NCI-H526 treated with DMSO at 0.1 percent for 48 hours (cell line): ENCODE measurements around the gene MCTP2.
"Not testable (repeated sequence)": the region's sequence is repeated elsewhere in the genome, so short reads cannot be mapped to it uniquely, and the experiment has no call there.

Experiments used
- DNase-seq: peaks from one replicate; lab custom pipeline; 2025; lab: John Stamatoyannopoulos, UW

Gene MCTP2

DNA sequence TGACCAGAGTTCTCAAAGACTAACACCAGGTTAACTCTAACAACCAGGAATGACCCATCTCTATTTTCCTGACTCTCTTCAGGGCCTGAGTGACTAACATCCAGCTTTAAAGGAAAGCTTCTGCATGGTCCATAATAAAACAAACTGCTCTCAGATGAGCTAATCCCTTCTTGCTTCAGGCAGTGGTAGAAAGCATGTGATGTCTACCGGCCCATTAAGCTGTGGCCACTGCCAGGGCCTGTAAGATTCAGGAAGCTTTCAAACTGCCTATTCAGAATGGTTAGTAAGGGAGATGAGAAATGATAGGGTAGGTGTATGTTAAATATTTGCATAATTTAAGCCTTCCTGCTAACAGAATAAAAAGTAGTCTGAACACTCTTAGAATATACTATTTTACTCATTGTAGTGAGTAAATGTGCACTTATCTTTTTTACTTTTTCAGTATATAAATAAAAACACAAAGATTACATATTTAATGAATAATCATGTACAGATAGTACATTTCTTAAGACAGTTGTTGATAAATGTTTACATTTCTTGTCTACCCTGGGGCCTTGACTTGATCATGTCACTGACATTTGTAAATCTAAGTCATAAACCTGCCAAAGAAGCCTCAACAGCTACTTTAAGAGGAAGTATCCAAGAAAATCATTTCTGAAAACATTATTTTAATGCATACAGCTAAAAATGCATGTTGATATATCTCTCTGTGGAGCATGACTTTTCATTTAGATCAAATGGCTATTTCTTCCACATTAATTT, 222.0 kb downstream of the MCTP2 start:
- no peak for DNase-seq

DNA sequence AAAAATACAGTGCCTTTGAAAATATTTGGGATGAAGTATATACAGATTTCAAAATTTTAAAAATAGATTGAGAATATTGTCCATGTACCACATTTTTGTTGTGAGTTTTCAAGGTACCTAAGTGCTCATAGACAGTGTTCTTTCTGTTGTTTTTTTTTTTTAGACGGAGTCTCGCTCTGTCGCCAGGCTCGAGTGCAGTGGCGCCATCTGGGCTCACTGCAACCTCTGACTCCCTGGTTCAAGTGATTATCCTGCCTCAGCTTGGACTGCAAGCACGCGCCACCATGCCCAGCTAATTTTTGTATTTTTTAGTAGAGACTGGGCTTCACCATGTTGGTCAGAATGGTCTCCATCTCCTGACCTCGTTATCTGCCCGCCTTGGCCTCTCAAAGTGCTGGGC, 223.9 kb downstream of the MCTP2 start:
- no peak for DNase-seq

DNA sequence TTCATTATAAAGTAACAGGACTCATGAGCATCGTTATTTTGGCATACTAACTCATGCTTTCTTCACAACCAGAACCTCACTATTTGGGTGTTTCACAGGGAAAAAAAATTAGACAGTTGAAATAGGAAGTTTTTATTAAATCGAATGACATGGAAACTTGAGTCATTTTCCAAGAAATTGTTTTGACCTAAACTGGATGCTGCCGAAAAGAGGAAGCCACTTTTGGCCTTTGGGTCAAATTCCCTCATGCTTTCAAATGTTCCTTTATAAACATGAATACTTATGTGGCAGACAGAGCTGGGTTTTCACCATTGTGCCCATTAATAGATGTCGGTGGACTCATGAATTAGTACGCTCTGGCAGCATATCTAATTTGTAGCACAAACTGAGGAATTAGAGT, 224.9 kb downstream of the MCTP2 start:
- no peak for DNase-seq

DNA sequence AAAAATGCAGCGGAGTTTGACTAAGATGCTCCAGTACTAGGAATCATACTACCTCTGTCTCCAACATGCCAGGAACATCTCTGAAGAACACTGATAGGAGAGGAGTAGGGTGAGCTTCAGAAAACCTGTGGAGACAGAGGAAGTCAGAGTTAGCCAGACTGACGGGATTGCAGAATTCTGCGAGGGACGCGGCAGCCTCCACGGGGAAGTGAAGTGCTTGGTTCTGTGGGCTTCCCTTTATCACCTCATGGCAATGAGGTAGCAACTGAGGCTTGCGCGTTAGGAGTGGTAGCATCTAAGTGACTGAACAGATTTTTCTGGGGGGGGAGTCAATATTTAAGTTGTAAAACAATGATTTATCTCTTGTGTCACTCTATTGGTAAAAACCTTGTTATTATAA, 226.3 kb downstream of the MCTP2 start:
- no peak for DNase-seq

DNA sequence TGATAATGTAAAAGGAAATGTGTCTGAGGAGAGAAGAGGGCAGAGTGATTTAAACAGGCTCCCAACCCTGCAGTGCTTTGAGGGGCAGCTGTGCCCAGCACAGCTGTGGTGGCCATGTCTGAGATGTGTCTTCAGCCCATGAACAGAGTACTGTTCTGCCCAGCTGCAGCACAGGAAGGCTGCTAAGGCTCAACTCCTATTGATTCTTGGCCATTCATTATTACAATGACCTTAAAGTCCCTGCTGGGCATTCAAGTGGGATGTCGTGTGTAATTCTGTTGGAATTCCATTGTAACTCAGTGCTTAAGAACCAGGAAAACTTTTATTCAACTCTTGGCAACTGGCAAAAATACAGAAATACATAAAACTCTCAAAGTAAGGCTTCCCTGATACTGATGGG, 229.3 kb downstream of the MCTP2 start:
- DNase-seq: no peak

DNA sequence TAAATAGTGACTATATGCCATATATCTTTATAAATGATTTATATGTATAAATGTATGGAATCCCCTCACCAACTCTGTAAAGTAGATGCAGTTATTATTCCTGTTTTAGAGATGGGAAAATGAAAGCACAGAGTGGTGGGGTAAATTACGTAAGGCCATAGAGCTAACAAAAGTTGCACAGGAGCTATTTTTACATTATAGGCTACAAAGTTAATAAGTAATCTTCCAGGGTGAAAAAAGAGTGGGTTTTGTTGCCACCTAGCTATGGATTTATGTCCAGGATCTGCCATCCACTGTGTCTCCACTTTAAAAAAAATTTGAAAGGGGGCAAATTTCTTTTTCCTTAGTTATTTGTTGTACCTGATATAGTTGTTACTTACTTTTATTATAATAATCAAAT, 235.7 kb downstream of the MCTP2 start:
- DNase-seq: peak; percentile 4

DNA sequence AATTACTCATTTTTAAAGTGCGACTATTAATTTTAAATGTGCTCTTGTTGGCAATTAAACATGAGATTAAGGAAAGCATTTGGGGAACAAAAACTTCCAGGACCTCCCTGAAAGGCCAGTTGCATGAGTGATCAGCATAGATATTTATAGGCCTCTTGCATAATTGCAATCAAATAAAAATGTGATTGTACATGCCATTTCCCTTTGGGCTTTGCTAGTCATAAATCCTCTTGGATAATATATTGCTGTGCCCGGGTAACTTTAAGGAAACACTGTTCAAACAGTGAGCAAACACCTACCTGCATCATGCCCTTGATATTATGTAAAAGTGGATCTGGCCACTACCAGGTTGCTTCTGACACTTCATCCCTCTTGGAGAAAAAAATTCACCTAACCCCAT, 239.1 kb downstream of the MCTP2 start:
- DNase-seq: no peak

DNA sequence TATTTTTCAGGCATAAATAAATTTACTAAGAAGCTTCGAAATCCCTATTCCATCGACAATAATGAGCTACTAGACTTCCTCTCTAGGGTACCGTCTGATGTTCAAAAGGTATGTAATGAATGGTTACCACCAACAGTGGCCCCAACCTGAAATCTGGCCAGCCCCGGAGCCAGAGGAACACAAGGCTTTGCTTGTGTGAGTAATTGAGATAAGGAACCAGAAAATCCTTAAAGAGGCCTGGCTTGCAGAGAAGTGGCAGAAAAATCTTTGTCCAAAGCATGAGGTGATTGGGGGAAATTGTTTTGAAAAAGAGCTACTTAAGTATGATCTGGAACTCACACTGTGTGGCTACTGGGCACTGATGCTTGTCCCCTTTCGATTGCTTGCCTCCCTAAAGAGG, 245.3 kb downstream of the MCTP2 start:
- DNase-seq: no peak

DNA sequence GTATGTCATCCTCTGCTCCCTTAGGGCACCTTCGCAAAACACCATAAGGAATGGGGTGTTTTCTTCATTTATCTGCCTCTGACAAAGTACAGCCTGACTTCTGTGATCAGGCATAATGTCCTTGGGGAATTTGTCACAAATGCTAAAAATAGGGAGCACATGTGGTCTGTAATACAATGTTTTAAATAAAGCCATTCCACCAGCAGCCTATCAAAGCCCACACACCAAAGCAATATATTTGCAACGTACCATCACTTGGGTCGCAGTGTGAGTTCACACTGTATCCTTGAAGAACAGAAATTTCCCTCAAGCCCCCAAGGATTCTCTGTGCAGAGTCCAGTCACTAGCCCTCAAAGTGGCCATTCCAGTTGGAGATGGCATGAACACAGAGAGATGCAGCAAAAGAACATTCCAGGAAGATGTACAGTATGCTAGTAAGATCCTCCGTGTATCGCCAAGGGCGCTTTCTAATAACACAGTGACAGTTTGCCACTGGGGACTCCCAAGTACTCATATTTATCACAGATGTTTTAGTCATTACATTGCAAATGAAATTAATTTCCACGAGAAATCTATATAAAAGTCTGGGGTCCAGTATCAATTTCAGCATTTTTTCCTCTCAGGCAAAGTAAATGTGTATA, 246.7 kb downstream of the MCTP2 start:
- DNase-seq: peak; percentile 43

DNA sequence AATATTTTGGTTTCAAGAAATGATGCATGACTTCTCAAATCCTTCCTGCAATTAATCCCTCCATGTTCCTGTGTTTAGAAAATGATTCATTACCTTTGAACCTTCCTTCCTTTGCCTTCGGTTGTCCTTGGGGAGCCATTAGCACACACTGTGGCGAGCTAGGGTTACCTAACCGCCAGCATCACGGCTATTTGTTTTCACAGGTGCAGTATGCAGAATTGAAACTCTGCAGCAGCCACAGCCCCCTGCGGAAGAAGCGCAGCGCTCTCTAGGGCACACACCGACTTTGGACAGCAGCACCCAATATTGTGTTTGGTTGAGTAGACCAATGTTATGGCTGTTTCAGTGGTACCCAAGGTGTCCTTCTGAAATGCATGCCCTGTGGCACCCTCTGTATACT, 247.4 kb downstream of the MCTP2 start:
- peak; percentile 90 for DNase-seq

DNA sequence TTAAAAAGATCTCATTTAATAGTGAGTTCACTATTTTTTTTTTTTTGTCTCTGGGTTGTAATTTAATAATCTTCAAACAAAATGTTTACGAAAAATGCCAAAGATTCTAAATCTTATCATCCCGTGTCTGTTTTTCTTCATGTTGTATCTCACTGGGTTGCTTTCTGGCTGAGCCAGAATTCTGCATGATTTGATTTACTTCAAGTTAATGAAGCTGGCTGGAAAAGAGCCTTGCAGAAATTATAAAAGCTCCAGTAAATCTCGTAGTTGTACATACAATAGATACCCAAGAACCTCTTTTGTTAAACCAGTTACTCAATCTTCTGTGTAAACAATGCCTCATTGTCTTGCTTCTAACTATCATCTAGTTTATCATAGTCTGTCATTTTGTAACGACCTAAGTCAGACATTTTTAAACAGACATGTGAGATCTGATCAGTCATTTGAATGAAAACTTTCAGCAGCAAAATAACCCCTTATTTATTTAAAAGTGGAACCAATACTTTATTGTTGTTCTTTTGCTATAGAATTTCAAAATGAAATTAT, 249.0 kb downstream of the MCTP2 start:
- DNase-seq: peak; percentile 33

DNA sequence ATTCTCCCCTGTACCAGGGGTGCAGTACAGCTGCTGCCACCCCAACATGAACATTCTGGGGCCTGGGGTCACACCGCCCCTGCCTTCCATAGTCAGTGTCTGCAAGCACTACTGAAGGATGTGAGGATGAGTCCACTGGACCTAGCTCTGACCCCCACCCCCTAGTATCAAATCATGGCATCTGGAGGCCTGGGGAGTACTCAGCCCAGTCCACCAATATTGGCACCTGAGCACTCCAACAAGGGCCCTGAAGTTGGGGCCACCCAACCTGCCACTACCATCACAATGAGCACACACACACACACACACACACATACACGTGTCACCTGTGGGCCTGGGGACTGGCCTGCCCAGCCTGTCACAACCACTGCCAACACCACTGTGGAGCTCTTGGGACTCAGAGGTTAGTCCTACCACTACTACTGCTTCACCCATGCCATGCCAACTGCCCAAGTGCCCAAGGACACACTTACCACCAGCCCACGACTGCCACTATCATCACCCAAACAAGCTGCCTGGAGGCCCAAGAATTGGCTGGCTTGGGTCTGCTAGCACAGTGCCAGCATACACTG, 253.9 kb downstream of the MCTP2 start:
- no peak for DNase-seq

DNA sequence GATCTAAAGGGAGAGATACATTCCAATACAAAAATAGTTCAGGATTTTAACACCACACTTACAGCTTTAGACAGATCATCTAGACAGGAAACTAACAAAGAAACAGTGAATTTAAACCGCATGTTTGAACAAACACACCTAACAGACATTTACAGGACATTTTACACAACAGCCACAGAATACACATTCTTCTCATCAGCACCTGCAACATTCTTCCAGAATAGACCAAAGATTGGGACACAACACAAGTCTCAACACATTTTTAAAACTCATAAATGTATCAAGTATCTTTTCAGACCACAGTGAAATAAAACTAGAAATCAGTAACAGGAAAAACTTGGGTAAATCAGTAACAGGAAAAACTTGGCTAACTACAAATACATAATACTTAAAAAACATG, 256.3 kb downstream of the MCTP2 start:
- DNase-seq: no peak

DNA sequence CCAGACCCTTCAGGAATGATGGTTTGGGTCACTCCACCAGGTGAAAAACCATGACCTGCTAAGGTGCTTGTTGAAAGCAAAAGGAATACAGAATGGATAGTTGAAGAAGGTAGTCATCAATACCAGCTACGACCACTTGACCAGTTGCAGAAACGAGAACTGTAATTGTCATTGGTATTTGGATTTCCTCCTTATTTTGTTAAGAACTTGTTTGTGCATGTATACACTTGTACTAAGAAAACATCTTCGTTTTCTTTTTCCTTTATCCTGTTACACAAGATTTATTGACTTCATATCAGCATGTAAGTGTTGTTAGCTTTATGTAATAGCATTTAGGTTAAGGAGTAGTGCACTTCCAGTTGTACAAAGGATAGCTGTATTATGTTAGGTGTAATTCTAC, 261.8 kb downstream of the MCTP2 start:
- DNase-seq: no peak

DNA sequence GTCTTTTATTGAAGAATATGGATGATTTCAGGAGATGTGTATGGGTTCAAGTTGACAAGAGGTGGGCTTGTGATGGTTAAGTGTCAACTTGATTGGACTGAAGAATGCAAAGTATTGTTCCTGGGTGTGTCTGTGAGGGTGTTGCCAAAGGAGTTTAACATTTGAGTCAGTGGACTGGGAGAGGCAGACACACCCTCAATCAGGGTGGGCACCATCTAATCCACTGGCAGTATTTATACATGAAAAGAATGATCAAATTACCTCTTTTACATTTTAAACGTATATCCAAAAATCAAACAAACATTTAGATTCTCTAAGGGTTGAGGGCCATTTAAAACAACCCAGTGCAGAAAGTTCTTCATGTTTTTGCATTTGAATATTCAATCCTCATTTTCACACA, 262.2 kb downstream of the MCTP2 start:
- DNase-seq: not testable (repeated sequence)

DNA sequence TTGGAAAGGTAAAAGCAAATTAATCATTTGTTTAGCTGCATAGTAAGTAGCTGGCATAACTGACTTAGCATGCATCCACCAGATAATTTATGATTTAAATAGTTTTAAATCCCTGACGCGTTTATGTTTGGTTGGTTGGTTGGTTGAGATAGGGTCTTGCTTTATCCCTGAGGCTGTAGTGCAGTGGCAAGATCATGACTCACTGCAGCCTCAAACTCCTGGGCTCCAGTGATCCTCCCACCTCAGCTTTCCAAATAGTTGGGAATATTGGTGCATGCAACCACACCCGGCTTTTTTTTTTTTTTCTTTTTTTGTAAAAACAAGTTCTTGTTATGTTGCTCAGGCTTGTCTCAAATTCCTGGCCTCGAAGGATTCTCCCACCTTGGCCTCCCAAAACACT, 263.4 kb downstream of the MCTP2 start:
- DNase-seq: no peak

DNA sequence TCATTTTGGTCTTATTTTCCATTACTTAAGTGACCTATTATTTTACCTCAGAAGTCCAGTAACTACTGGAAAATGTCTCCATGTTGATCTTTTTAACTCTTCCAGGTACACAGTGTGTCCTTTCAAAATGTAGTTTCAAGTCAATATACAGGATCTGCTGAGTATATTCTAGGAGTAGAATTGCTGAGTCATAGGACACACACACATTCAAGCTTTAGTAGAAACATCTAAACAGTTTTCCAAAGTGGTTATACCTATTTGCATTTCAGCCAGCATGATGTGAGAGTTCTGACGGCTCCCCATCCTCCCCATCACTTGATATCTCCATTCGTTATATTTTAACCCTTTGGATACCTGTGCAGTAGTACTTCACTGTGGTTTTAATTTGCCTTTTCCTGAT, 271.9 kb downstream of the MCTP2 start:
- no peak for DNase-seq

DNA sequence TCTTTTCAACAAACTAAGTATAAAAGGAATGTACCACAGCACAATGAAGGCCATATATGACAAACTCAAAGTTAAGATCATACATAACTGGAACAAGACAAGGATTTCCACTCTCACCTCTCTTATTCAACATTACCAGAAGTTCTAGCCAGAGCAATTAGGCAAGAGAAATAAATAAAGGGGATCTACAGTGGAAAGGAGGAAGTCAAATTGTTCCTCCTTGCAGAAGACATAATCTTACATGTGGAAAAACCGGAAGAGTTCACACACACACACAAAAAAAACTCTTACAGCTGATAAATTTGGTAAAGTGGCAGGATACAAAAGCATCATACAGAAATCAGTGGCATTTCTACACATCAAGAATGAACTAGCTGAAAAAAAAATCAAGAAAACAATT, 277.9 kb downstream of the MCTP2 start:
- no peak for DNase-seq

DNA sequence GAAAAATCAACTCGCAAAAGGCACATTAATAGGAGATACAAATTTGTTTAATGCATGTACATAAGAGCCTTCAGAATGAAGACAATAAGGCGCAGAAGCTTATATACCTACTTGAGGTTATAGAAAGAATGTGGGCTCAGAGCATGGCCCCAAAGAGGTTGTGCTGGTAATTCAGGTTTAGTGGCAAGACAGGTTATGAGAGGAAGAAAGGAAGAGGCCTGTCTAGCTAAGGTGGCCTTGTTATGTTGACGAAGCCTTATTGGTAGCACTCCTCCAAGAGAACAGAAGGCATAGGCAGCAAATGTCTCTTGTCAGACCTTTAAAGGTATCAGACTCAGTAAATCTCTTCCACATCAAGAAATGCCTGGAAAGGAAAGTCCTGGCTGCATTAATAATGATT, 290.8 kb downstream of the MCTP2 start:
- no peak for DNase-seq

DNA sequence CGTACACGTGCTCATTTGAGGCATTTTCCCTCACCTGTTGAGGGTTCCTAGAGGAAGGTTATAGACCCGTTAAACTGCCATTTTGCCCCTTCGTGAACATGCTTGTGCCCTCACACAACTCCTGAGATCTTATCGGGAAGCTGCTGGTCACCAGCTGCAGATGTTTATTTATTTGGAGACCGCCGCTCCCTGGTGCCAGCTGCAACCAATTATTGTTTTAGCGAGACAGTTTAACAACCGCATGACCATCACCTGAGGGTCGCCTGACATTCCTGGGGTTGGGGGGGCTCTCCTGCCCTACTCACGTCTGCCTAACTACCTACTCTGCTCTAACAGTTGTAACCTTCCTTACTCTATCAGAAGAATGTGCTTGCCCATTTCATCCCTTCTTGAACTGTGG, 292.5 kb downstream of the MCTP2 start:
- DNase-seq: no peak

DNA sequence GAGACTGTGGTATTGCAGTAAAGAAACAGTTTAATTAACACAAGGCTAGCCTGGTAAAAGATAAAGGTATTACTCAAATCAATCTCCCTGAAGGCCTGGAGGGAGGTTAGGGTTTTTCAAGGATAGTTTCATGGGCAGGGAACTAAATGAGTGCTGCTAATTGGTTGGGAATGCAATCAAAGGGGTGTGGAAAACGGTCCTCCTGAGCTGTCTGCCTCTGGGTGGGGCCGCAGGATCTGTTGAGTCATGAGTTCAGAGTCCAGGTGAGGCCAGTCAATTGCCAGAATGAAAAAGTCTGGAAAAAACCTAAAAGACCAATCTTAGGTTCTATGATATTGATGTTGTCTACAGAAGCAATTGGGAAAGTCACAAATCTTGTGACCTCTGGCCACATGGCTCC, 293.2 kb downstream of the MCTP2 start:
- DNase-seq: no peak

DNA sequence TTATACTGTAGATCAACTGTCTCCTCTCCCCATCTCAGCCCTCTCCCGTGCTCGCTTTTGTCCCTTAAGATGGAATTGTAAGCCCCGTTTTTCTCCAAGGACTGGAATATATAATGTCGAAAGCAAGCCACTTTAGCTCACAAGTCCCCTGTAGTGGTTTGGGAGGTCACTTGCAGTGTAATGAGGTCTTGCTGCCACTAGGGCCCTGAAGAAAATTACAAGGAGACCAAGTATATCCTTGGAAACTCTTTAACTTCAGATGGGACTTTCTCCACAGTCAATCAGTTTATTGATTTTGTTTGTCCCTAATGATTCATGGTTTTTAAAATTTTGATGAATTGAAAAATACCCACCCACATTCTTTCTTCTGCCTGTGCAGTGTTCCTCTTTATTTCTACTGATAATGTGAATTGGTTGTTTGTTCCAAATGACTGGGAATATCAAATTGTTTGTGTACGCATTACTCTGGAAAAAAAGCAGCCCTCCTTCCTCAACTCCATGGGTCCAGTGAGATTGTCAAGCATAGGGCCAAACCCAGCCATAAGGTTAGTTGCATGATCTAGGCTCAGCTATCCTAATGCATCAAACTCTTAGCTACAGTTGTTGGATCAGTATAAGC, 294.8 kb downstream of the MCTP2 start:
- DNase-seq: no peak

DNA sequence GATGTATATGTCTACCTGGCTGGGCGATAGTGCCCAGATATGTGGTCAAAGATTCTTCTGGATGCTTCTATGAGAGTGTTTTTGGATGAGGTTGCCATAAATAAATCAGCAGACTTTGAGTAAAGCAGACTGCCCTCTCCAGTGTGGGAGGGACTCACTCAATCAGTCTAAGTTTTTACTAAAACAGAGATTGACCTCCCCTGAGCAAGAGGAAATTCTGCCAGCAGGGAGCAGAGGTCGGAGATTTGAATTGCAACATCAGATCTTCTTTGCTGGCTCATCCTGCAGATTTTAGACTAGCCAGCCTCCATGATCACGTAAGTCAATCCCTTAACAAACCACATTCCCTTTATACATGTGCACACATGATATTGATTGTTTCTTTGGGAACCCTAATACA, 300.9 kb downstream of the MCTP2 start:
- no peak for DNase-seq
